MM.1S (cell line): ENCODE measurements around the gene LCN10.

Experiments used
- DNase-seq: peaks from one replicate; pipeline ENCODE4 v3.0.0-alpha.2; 2015
- H2AFZ ChIP-seq: fragments of 300-600 bp; sonication (generic); 2 replicates; pipeline ENCODE4 v1.6.0; 2016; ENCODE audit warnings: antibody characterized with exemption, low read length
- H3F3A ChIP-seq: fragments of 300-600 bp; sonication (generic); 2 replicates; pipeline ENCODE4 v1.6.1; 2016; ENCODE audit warnings: mild to moderate bottlenecking, antibody characterized with exemption, low read length, moderate library complexity, mixed read lengths; ENCODE audit not compliant: insufficient read depth
- H3K27ac ChIP-seq: fragments of 300-600 bp; sonication (generic); 2 replicates; pipeline ENCODE4 v1.5.1; 2016; ENCODE audit warnings: mild to moderate bottlenecking, low read length
- H3K27me3 ChIP-seq: fragments of 300-600 bp; sonication (generic); replicated peaks from 2 replicates; pipeline ENCODE4 v1.6.0; 2016; ENCODE audit warnings: low read length; ENCODE audit not compliant: insufficient read depth
- H3K36me3 ChIP-seq: fragments of 300-600 bp; sonication (generic); replicated peaks from 2 replicates; pipeline ENCODE4 v1.6.1; 2016; ENCODE audit warnings: mild to moderate bottlenecking, low read length, mixed read lengths; ENCODE audit not compliant: insufficient read depth
- H3K4me1 ChIP-seq: fragments of 300-600 bp; sonication (generic); 2 replicates; pipeline ENCODE4 v1.6.1; 2016; ENCODE audit warnings: low read length, mixed read lengths
- H3K4me2 ChIP-seq: fragments of 300-600 bp; sonication (generic); 2 replicates; pipeline ENCODE4 v1.6.0; 2016; ENCODE audit warnings: low read depth, low read length
- H3K4me3 ChIP-seq: fragments of 300-600 bp; sonication (generic); 2 replicates; pipeline ENCODE4 v1.5.1; 2016; ENCODE audit warnings: low read length, mixed read lengths
- H3K79me2 ChIP-seq: fragments of 300-600 bp; sonication (generic); 2 replicates; pipeline ENCODE4 v1.6.1; 2016; ENCODE audit warnings: mixed run types, low read length, mixed read lengths
- H3K9ac ChIP-seq: fragments of 300-600 bp; sonication (generic); 2 replicates; pipeline ENCODE4 v1.6.1; 2016; ENCODE audit warnings: low read length, mixed read lengths
- H3K9me2 ChIP-seq: fragments of 300-600 bp; sonication (generic); replicated peaks from 2 replicates; pipeline ENCODE4 v1.6.1; 2016; ENCODE audit warnings: mild to moderate bottlenecking, low read length, mixed read lengths; ENCODE audit not compliant: insufficient read depth
- H3K9me3 ChIP-seq: fragments of 300-600 bp; sonication (generic); replicated peaks from 2 replicates; pipeline ENCODE4 v1.6.1; 2016; ENCODE audit warnings: mild to moderate bottlenecking, low read length, mixed read lengths; ENCODE audit not compliant: insufficient read depth
- H4K20me1 ChIP-seq: fragments of 300-600 bp; sonication (generic); 2 replicates; pipeline ENCODE4 v1.6.1; 2016; ENCODE audit warnings: mild to moderate bottlenecking, low read length, moderate library complexity, mixed read lengths; ENCODE audit not compliant: insufficient read depth
- EZH2 ChIP-seq: fragments of 300-600 bp; sonication (generic); optimal IDR thresholded peaks from 2 replicates; pipeline ENCODE3; 2017; ENCODE audit warnings: low read depth, mild to moderate bottlenecking, antibody characterized with exemption, low read length, mixed read lengths
- EZH2phosphoT487 ChIP-seq: fragments of 300-600 bp; sonication (generic); IDR thresholded peaks from 2 replicates; pipeline ENCODE4 v1.6.1; 2018; ENCODE audit warnings: antibody characterized with exemption, low read length
- TF ChIP-seq, protein P1 (sequence below): fragments of 300-600 bp; sonication (generic); IDR thresholded peaks from 2 replicates; pipeline ENCODE4 v1.5.1; 2016; ENCODE audit warnings: antibody characterized with exemption, low read length, mixed read lengths

LCN10 gene

DNA sequence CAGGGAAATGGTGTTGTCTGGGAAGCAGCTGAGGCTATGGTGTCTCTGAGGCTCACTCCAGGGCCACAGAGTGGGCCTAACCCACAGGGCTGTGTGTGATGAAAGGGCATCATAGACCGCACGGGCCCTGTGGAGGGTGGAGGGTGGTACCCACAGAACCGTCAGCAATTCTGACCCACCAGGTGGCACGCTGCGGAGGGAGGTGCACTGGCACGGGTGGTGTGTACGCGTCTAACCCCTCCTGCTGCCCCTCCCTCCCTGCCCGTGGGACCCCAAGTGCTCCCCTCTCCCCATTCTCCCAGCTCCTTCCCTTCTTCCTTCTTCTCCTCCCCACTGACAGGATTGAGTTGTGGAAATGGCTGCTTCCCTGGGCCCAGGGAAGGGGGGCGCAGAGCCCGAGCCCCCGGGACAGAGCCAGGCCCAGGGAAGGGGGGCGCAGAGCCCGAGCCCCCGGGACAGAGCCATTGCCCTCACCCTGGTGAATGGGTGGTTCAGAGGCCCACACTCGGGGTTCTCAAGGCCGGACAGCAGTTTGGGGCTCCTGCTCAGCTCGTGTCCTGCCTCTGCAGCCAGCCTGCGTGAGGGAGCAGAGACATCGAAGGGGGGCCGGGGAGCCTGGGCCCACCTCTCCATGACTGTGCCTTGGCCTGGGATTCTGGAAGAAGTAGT is 6.8 kb downstream of the LCN10 start:
- Histone ChIP-seq H3K27ac (no peak overlapping the region), H3K4me1 (no peaks in the 10 kb centered on the region), H3K27me3 (peaks cover 59% of the 10 kb centered on the region), H3F3A (no peaks in the 10 kb centered on the region), H3K9me2 (no peaks in the 10 kb centered on the region), H3K4me2 (no peak overlapping the region), H3K9me3 (no peaks in the 10 kb centered on the region), H3K9ac (no peak overlapping the region), H3K4me3 (no peak overlapping the region), H3K79me2 (no peaks in the 10 kb centered on the region), H4K20me1 (no peaks in the 10 kb centered on the region), H2AFZ (no peak overlapping the region), H3K36me3 (no peaks in the 10 kb centered on the region)
- DNase-seq, result no peak
- TF ChIP-seq, protein P1, sequence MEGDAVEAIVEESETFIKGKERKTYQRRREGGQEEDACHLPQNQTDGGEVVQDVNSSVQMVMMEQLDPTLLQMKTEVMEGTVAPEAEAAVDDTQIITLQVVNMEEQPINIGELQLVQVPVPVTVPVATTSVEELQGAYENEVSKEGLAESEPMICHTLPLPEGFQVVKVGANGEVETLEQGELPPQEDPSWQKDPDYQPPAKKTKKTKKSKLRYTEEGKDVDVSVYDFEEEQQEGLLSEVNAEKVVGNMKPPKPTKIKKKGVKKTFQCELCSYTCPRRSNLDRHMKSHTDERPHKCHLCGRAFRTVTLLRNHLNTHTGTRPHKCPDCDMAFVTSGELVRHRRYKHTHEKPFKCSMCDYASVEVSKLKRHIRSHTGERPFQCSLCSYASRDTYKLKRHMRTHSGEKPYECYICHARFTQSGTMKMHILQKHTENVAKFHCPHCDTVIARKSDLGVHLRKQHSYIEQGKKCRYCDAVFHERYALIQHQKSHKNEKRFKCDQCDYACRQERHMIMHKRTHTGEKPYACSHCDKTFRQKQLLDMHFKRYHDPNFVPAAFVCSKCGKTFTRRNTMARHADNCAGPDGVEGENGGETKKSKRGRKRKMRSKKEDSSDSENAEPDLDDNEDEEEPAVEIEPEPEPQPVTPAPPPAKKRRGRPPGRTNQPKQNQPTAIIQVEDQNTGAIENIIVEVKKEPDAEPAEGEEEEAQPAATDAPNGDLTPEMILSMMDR, result no peak
- TF ChIP-seq EZH2phosphoT487 (no peak), EZH2 (no peak)

DNA sequence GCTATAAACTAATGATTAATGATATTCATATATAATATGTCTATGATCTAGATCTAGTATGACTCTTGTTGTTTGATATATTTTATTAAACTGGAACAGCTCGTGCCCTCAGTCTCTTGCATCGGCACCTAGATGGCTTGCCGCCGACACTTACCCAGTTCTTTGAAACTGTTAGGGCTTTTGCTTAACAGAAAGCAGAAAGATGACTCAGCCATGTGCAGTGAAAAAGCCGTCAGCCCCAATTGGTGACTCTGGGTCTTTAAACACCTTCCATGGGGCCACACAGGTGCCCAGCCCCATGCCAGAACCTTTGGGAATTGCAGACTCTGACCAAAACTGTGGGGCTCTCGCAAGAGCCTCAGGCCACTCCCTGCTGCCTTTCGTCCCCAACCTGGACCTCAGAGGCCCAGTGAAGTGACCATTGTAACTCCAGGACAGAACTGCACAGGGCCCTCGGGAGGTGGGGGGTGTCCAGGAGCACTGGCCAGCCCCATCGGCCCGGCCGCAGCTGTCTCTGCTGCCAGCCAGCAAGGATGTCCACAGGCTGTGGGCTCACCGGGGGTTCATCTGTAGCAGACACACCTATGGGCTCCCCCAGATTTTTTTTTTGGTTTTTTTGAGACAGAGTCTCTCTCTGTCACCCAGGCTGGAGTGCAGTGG is 7.8 kb downstream of the LCN10 start:
- H3K9ac ChIP-seq, result no peak overlapping the region
- no peaks in the 10 kb centered on the region for H3K79me2 ChIP-seq
- no peak overlapping the region for H3K4me3 ChIP-seq
- TF ChIP-seq, protein P1, result no peak
- TF ChIP-seq EZH2 (no peak), EZH2phosphoT487 (no peak)
- no peaks in the 10 kb centered on the region for H3K9me2 ChIP-seq
- no peak overlapping the region for H2AFZ ChIP-seq
- no peaks in the 10 kb centered on the region for H3F3A ChIP-seq
- peaks cover 49% of the 10 kb centered on the region for H3K27me3 ChIP-seq
- H3K36me3 ChIP-seq, result no peaks in the 10 kb centered on the region
- DNase-seq, result no peak
- H3K4me1 ChIP-seq, result no peaks in the 10 kb centered on the region
- no peak overlapping the region for H3K4me2 ChIP-seq
- no peaks in the 10 kb centered on the region for H3K9me3 ChIP-seq
- H3K27ac ChIP-seq, result no peak overlapping the region
- H4K20me1 ChIP-seq, result no peaks in the 10 kb centered on the region

DNA sequence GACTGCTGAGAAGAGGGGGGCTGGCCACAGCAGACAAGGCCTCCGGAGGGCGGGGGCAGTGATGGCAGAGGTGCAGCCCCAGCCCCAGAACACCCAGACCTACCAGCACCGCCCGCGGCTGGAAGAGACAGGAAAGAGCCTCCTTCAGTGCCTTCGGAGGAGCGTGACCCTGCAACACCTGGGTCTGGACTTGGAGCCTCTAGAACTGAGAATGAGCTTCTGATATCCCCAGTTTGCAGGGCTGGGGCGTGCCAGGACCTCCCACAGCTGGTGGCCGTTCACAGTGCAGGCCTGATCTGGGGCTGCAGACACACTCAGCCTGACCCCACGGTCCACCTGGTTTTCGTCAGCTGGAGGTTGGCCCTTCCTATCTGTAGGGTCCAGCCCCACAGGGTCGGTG is 9.1 kb downstream of the LCN10 start:
- Histone ChIP-seq H3K79me2 (no peaks in the 10 kb centered on the region), H3K36me3 (no peaks in the 10 kb centered on the region), H3F3A (peaks cover 3% of the 10 kb centered on the region; the same call in 1 of the 2 replicates), H2AFZ (no peak overlapping the region), H3K9ac (no peak overlapping the region), H3K4me1 (peaks cover 5% of the 10 kb centered on the region; the same call in 1 of the 2 replicates), H3K27ac (no peak overlapping the region), H3K27me3 (peaks cover 40% of the 10 kb centered on the region), H4K20me1 (no peaks in the 10 kb centered on the region), H3K9me2 (no peaks in the 10 kb centered on the region), H3K4me3 (no peak overlapping the region), H3K9me3 (no peaks in the 10 kb centered on the region), H3K4me2 (no peak overlapping the region)
- TF ChIP-seq EZH2, result no peak
- TF ChIP-seq EZH2phosphoT487, result no peak
- TF ChIP-seq, protein P1, result no peak
- DNase-seq, result no peak
